K562 (cell line): Measurements from ENCODE around the gene TBL1XR1.

Experiments used
- CBX5 ChIP-seq: IDR thresholded peaks from 2 replicates; pipeline ENCODE4 v1.6.1; 2014; ENCODE audit warnings: low read depth, borderline replicate concordance
- CTCF ChIP-seq, 3 experiments: IDR thresholded peaks in 2 of 3; conservative IDR thresholded peaks in 1 of 3; 2 replicates each; pipeline ENCODE4 v1.5.1; 2011 to 2012; ENCODE audit warnings: low read length in 3 of 3, mild to moderate bottlenecking in 3 of 3, control low read depth in 2 of 3, improper control_type of control experiment in 1 of 3, inconsistent platforms in 1 of 3, low read depth in 1 of 3, mixed read lengths in 1 of 3, moderate library complexity in 1 of 3; ENCODE audit not compliant: insufficient read depth in 2 of 3
- GMEB1 ChIP-seq: fragments of 250-450 bp; sonication (Bioruptor Pico); IDR thresholded peaks from 2 replicates; pipeline ENCODE4 v1.4.0; 2020; ENCODE audit warnings: mild to moderate bottlenecking
- NFIC ChIP-seq: fragments of 450-650 bp; IDR thresholded peaks from 2 replicates; pipeline ENCODE4 v1.6.1; 2017; ENCODE audit warnings: mild to moderate bottlenecking, inconsistent platforms
- PHF8 ChIP-seq: fragments of 200-600 bp; sonication (generic); IDR thresholded peaks from 2 replicates; pipeline ENCODE4 v1.6.1; 2012; ENCODE audit warnings: mixed run types, mild to moderate bottlenecking, inconsistent platforms, low read length, moderate library complexity, borderline replicate concordance
- TAF1 ChIP-seq: IDR thresholded peaks from 2 replicates; pipeline ENCODE4 v1.6.1; 2011; ENCODE audit warnings: mild to moderate bottlenecking, low read length, moderate library complexity; ENCODE audit not compliant: insufficient read depth, control insufficient read depth, severe bottlenecking; ENCODE audit errors: extremely low read depth
- TRIM24 ChIP-seq, 2 experiments: fragments of 450-650 bp; IDR thresholded peaks; 2 replicates each; pipeline ENCODE4 v1.6.1; 2016
- UBTF ChIP-seq, 2 experiments: IDR thresholded peaks; 2 replicates each; pipeline ENCODE4 v1.6.1; 2012; ENCODE audit warnings: improper control_type of control experiment in 2 of 2, low read depth in 2 of 2, low read length in 2 of 2, borderline replicate concordance in 1 of 2
- USF1 ChIP-seq: sonication (generic); formaldehyde crosslinking; IDR thresholded peaks from 2 replicates; pipeline ENCODE4 v1.9.0; 2022; ENCODE audit warnings: mild to moderate bottlenecking, missing genetic modification reagents
- ZBTB49 ChIP-seq: sonication (generic); formaldehyde crosslinking; IDR thresholded peaks from 2 replicates; pipeline ENCODE4 v1.8.0; 2022; ENCODE audit warnings: missing genetic modification reagents, mild to moderate bottlenecking, borderline replicate concordance
- ZNF274 ChIP-seq: IDR thresholded peaks from 2 replicates; pipeline ENCODE4 v1.6.1; 2011; ENCODE audit warnings: low read depth, mild to moderate bottlenecking, low read length, moderate library complexity, borderline replicate concordance

GRCh38 chr3:177105623-177106022 lies 91.7 kb downstream of the TBL1XR1 start:
- TF ChIP-seq TAF1, result no peak
- no peak for TF ChIP-seq ZBTB49 (CRISPR knock-in tag)
- TF ChIP-seq GMEB1 (CRISPR knock-in tag), result no peak
- TF ChIP-seq CBX5, result no peak
- no peak for TF ChIP-seq PHF8
- no peak for TF ChIP-seq ZNF274
- TF ChIP-seq USF1 (CRISPR knock-in tag), result no peak
- TF ChIP-seq UBTF (IDR thresholded peaks at IDR 0.05; ENCODE audit: borderline replicate concordance in 1 of 2, low read depth in 2 of 2, low read length in 2 of 2), result no peak
- TF ChIP-seq CTCF (IDR thresholded peaks at IDR 0.05 in 2 of 3, conservative IDR thresholded peaks at IDR 0.05 in 1 of 3; ENCODE audit: insufficient read depth in 2 of 3, low read depth in 1 of 3, low read length in 3 of 3), result no peak
- no peak for TF ChIP-seq NFIC
- TF ChIP-seq TRIM24 (IDR thresholded peaks at IDR 0.05), result no peak
